CD4-positive, alpha-beta T cell treated with Interleukin-1 beta for 1 hour (primary cell): ENCODE data around the gene SEPTIN11.
"Not testable (repeated sequence)": the region's sequence is repeated elsewhere in the genome, so short reads cannot be mapped to it uniquely, and the experiment has no call there.

Source experiments
- DNase-seq, 2 donors: peaks; one replicate each; pipeline ENCODE4 v3.0.0-alpha.2; 2020 to 2022

The SEPTIN11 gene

DNA sequence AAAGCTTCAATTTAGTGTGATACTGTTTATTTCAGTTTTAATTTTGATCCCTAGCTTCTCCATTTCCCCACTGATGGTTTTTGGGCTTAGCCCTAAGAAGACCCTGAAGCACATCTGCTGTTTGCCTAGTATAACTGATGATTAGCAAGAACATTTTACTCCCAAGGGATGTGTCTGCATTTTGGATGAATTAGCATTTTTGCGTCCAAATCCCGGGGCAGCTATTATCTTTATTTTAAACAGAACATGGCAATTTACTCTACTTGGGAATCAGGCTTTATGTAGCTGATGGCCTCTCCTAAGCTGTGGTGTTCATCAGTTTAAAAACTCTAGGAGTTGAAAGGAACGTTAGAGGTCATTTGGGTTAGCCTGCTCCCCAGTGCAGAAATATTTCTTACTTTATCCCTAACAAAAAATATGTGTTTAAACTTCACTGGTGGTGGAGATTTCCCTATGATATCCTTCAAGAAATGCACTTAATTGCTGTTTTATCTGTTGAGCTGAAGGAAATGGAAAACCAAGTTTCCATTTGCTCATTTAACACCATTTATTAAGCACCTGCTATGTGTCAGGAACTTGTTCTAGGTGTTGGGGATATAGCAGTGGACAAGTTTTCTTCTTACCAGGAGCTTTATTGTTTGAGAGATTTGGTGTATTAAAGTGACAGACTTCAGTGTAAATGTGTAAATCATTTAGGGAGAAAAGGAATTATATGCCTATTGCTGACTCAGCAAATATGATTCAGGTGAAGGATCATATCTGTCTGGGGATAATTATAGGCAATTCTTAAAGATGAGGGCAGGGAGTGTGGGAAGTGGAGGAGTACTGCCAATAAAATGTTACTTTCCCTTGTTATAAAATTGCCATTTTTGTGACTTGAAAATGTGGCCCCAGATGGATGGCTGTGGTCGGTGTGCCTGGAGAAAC lies 3.4 kb downstream of the SEPTIN11 start:
- DNase-seq = no peak

DNA sequence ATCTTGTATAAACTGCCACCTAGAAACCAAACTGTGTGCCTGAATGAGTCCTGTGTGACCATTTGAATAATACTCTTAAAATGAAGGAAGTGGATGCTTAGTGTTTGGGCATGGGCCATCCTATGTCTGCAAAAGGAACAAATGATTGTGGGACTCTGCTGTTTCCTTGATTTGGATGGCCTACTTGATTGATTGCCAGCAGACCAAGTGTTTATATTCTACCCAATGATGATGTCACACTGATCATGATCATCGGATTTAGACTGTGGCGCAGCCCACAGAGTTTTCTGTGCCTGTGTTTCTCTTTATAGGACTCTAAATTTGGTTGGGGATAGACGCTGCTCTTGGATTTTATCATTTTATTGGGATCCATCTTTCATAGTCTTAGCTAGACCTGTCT lies 4.4 kb downstream of the SEPTIN11 start:
- no peak for DNase-seq

DNA sequence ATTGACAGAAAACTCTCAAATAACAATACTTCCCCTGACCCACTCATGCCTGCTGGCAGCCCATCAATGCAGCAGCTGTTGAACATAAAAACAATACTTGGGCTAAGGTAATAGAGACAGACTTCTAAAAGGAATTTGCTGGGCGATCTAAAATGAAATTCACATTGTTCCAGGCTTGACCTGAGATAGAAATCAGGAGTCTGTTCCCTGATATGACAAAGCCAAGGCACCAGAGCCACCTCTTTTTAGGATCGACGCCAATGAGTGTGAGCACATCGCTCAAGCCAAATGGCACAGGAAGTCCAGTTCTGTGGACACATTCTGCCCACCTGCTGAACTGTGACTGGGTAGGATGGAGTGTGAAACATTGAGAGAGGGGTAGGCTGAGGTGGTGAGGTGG lies 4.9 kb downstream of the SEPTIN11 start:
- DNase-seq = no peak

DNA sequence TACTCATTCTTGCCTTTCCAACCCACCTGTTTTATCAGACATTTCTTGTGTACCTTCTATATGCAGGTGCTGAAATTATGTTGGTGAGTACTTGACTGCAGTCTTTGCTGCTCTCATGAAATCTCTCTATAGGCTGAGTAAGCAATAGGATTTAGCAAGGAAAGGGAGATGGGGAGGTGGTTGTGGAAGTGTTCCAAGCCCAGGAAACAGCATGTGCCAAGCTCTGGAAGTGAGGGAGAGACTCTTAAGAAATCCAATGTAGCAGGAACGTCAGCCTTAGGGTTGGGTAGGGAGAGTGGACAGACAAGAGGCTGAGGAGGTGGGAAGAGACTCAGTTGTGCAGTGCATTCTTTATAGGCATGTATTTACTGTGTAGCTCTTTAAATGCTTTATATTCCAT lies 5.6 kb downstream of the SEPTIN11 start:
- DNase-seq = no peak

DNA sequence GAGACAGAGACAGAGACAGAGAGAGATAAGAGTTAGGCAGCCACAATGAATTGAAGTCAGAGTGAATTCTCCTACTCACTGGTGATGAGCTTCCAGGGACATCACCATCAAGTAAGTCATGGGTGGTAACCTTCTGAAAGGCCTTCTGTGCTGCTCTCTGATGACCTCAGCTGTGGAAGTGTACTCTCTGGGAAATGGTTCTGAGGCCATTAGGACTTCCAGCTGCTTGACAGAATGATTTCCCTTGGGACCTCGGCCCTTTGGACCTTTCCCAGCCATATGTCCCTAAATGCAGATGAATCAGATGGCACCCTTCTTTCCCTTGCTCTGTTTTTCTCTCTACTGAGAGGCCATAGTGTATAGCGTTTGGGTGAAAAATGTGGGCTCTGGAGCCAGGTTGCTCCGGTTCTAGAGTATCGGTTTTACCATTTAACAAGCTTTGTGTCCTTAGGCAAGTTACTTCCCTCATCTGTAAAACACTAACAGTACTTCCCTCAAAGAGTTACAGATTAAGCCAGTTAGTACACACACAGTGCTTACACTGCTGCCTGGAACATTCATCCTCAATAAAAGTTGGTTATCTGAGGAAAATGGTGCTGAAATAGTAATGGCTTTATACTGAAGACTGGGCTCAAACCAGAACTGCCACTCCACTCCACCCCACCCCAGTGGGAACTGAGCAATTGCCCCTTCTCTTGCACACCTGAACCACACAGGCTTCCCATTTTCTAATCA lies 7.6 kb downstream of the SEPTIN11 start:
- DNase-seq = no peak

DNA sequence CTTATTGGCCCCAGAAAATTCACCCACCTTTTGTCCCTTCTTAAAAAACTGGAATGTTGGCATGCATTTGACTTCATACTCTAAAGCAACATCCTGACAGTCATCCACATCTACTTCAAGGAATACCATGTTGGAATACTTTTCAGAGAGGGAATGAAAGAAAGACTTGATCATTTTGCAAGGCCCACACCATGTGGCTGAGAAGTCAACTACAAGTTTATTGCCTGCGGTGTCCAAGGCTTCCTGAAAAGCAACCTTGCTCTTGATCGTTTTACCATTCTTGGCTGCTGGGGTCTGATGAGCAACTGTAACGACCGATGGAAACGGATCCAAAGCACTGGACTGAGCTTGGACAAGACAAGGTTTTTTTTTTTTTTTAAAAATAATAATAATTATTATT lies 9.3 kb downstream of the SEPTIN11 start:
- no peak for DNase-seq

DNA sequence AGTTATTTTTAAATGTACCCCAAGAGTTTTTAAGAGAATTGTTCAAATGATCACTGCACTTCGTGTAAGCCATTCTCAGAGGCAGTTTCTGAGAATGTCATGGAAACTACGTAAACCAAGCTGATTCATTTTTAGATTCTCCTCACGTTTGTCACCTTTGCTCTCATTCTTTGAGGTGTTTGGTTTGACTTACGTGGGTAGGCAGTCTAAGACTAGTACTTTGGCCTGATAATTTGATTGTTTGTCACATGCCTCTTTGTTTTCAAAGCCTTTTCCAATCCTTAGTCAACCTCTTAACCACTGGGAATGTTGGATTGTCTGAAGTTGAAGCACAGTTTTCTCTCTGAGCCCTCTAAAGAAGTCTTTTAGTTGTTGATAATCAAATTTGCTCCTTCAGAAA lies 10.5 kb downstream of the SEPTIN11 start:
- DNase-seq = no peak

DNA sequence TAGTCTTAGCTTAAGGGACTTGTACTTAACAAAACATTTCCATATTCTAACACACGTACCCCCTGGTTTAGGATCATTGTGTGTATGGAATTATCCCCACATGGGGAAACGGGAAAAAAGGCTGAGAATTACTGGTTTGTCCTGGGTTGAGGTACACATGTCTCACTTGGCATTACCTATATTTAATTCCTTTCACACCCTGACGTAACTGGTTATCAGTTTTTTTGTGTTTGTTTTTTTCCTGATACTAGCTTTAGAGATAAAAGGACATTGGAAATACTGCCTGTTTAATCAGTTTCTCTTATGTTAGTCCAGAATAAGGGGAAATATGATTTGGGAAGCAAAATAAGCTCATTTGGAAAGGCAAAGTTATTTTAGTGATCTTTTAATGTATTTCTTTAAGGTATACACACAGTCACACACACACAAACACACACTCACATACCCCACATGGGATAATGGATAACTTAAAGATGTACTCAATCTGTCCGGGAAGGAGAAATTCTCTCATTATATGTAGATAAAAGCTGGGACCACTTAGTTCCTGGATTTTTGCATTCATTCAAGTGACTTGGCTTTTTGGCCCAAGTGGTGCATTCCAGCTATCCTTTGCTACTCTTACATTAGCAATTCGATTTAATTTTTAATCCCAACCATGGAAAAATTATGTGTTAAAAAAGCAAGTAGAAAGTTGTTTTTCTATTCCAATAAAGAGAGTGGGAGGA lies 13.0 kb downstream of the SEPTIN11 start:
- DNase-seq = no peak

DNA sequence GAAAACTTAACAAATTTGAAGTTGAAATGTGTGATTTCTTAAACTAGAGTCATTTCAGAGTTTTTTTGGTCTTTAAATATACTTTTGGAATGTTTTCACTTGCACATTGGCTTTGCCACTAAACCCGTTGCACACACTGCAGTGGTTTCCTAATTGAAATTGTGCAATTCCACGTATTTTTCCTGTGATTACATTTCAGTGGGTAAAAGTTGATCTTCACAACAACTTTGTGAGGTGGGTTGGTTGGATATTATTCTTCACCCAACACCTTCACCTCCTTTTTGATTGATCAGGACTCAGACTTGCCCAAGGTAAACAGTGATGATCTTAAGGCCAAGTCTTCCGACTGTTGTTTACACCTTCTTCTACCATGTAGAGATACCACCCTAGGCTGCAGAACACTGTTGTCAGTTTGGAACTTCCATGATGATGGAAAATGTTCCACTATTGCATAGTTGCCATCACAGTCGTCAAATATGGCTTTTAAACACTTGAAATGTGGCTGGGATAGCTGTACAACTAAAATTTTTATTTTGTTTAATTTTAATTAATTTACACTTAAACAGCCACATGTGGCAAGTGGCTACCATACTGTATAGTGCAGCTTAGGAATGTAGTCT lies 13.7 kb downstream of the SEPTIN11 start:
- DNase-seq = no peak

DNA sequence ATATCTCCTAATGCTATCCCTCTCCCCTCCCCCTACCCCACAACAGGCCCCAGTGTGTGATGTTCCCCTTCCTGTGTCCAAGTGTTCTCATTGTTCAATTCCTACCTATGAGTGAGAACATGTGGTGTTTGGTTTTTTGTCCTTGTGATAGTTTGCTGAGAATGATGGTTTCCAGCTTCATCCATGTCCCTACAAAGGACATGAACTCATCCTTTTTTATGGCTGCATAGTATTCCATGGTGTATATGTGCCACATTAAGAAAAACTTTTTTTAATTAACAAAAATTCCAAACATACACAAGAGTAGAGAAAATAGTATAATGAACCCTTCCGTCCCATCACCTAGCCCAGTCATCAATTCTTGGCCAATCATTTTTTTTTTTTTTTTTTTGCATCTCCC lies 14.4 kb downstream of the SEPTIN11 start:
- not testable (repeated sequence) for DNase-seq

DNA sequence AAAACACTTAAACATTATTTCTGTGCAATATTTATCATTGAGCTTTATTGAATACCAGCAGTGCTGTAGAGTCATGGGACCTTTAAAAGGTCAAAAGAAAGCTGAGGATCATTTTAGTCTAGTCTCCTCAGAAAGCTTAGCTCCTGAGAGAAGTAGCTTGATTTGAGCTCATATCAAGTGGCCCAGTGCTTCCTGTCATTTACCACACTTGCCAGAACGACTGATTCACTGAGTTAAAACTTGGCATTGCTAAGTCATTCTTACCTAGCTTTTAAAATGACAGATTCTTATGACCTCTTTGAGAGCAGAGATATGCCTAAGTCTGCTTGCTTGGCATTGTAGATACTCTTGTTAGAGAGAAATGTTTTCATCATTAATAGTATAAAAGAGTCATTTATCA lies 15.2 kb downstream of the SEPTIN11 start:
- no peak for DNase-seq

DNA sequence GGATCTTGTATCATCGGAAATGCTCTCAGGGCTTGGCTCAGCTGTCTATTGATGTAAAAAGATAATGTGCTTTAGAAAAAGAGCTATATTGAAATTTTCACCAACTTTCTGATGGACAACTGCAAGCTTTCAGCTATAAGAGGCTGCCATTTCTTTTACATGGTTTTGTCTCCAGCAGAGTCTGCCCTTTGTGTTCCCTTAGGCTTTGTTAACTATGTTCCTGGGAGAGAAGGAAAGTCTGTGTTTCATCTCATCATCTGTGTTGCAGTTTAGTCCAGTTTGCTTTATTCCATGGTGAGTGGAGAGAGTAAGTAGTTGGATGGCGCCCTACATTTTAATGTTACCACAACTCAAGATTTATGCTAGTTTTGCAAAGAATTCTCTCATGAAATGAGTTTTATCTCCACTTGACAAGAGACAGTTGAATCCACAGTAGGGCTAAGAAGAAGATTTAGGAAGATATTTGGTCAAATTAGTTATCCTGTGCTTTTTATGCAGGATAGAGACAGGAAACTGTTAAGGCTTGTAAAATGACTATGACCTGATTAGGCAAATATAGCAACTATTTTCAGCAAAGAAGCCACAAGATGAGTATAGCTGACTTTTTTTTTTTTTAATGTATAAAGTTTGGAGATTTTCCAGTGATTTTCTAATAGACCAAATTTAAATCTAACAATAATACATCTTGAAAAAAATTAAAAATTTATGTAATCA lies 16.5 kb downstream of the SEPTIN11 start:
- DNase-seq = no peak

DNA sequence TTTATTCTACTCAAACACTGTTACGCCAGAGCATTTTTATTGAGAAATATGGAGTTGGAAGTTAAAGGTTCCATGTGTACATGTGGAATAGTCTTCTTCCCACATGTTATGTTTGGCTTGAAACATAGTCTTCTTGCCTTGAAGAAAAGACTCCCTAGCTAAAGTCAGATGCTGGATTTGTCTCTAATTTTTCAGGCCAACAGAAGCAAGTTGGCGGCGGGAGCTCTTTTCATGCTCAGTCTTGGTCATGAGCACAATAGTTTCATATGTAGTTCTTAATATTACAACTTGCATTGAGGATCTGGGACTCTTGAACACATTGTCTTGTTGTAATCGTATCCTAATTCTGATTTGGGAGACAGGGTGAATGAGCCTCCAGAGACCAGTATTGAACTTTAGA lies 19.4 kb downstream of the SEPTIN11 start:
- no peak for DNase-seq

DNA sequence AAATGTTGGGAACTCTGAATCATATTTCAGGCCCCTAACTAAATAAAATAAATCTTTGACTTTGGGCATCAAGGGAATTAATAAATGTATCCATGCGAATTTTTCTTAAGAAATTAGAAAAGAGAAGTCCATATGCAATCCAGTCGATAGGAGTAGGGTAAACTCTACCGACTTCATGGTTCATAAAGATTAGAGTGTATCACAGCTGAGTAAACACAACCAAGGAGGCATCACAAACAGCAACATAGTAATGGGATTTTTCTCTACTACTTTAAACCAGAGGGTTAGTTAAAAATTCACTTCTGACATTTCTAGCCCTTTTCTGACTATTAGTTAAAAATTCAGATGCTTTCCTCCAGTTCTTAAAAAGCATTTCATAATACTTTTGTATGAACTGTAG lies 19.9 kb downstream of the SEPTIN11 start:
- DNase-seq = no peak

DNA sequence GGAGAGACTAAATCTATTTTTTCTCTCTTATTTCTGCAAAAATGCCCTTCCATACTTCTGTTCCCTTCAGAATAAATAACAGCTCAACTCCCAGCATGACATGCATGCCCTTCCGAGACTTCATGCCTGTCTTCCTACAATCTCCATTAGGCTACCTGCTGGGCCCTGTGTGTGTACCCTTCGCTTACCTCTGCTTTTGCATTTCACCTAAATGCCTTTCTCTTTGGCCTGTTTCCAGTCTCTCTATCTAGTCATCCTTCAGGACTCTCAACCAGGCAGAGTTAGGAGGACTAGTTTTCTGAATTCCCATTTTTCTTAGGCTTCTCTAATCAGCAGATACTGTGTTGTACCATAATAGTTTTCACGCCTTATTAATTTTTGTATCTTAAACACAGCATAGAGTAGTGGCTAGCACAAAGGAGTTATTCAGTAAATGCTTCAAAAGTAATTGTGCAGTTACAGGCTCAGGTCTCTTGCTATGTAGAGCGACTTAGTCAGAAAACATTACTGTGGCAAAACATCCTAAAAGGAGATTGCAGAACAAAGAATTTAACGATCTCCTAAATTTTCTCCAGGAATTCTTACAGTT lies 20.5 kb downstream of the SEPTIN11 start:
- no peak for DNase-seq

DNA sequence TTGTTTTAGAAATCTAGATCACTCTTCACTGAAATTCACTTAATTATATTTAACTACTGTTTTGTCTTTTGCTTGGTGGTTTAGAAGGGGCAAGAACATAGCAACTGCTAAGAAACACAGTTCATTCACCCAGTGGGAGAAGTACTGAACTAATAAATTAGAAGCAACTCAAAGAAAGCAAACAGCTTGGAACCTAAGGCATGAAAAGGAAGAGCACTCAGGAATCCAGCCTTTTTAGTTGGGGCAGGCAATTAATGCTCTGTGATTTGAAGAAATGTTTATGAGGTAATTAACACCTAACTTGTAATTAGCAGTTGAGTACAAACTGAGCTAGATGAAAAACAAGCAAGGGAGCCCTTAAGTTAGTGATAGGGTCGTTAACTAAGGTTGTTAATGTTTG lies 22.8 kb downstream of the SEPTIN11 start:
- no peak for DNase-seq

DNA sequence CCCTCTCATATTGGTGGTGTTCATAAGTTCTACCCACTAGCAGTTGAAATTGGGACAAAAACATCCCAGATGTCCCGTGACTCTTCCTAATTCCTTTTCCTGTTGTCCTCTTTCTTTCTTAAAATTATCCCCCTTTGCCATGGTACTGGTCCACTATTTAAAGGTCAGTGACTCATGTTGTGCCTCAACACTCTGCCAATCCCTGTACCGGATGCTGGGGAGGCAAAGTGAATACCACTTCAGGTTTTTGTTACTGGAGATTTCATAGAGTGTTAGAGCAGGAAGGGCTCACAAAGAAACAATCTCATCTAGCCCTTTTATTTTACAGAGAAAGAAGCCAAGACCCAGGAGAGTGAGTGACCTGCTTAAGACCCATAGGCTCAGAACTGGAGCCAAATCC lies 24.6 kb downstream of the SEPTIN11 start:
- DNase-seq = no peak

DNA sequence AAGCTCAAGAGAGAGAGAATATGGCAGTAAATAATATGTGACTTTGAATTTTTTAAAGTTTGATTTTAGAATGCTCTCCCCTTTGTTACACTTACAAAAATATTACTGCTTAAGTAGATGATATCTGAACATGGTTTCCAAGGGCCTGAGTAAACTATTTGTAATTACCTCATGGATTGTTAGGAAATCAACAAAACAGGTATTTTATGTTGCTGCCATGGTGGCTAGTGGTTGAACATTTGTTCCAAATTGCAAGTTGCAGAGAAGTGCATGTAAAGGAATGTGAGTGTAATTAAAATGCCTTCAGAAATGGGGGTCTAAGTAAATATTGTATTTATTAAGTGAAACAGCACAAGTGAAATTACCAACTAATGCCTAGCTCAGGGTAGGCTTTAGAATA lies 27.6 kb downstream of the SEPTIN11 start:
- no peak for DNase-seq

DNA sequence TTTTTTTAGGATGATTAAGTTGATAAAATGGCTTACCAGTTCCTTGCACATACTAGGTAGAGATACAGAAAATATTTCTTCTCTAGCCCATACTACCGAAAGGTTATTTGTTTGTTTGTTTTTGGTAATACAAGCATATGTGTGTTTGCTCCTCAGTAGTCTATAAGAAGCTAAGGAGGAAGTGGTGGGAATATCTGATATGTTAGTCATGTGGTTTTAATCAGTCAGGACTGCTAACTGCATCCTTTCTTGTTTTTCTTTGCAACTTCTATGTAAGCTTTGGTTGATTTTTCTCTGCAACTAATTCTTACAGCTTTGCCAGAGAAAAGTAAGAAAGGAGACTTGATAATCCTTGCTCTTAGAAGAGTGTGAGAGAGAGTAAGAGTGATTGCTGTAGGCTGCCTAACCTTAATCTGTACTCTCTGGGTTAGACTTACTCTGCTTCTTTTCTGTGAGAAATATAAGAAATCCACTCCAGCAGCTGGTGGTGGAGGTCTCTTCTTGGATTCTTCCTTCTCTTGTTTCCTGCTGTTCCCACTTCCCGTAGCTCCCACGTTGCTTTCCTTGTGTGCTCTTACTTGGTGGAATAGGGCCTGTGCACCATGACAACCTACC lies 28.3 kb downstream of the SEPTIN11 start:
- no peak for DNase-seq

DNA sequence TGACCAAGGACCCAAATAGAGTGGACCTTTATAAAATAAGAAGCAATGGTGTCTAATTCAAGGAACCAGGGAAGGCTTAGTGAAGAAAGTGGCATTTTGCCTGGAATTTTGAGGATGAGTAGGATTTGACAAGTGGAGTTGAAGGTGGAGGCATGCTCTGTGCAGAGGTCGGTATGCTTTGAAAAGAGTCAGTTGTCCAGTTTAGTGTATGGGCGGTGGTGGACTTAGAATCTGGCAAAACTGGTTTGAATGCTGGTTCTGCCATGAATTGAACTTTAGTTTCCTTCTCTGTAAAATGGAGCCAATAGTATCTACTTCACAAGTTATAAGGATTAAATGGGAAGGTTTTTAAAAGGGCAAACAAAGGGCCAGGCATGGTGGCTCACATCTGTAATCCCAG lies 29.7 kb downstream of the SEPTIN11 start:
- DNase-seq = no peak

DNA sequence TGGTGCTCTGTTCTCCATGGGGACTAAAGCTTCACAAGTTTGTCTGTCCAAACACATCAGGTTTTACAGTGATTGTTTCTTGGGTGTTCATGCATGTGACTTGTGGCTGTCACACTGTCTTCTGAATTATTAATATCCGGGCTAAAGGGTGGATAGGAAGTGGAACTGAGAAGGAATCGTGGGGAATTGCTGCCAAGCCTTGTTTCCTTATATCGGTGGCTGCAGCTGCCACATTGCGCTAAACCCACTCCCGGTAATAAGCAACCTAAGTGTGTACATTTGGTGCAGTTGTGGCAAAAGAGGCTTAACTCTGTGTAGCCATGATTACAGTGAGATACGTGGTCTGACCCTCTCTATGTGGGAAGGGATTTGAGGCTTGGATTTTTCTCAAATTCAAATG lies 30.7 kb downstream of the SEPTIN11 start:
- no peak for DNase-seq

DNA sequence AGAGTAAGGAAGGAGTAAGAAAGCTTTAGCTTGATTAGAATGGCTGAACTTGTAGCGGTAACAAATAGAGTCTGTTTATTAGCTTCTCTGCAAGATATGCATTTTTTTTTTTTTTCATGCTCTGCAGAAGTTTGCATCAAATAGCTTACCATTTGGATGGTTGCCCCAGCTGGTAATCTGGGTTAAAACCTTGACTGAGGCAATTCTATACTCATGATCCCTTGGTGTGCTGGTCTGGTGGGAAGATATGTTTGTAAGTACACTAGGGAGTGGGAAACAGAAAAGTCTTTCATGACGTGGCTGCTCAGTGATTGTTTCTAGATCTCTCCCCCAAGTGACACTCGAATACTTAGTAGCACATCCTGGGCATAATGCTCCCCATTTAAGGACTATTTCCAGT lies 32.1 kb downstream of the SEPTIN11 start:
- no peak for DNase-seq
